RWPE1 (cell line): ENCODE results near the gene RNPEPL1.

Source experiments
- CTCF ChIA-PET: fragments of 350-600 bp; sonication (Branson Sonifier 250); formaldehyde crosslinking; extraction: SDS; loops from one replicate; lab custom pipeline; 2021; lab: Yijun Ruan, JAX
- POLR2A ChIA-PET: fragments of 400-600 bp; formaldehyde crosslinking; extraction: SDS; loops from one replicate; lab custom pipeline; 2020; ENCODE audit warnings: antibody characterized with exemption; ENCODE audit not compliant: low non-redundant PET; lab: Yijun Ruan, JAX
- DNase-seq: peaks from one replicate; pipeline ENCODE4 v3.0.0; 2012; ENCODE audit warnings: low spot score
- H3K27ac ChIP-seq: fragments of 450-650 bp; 2 replicates; pipeline ENCODE4 v1.5.1; 2017
- TF ChIP-seq, protein P1 (sequence below): fragments of 450-650 bp; conservative IDR thresholded peaks from 2 replicates; pipeline ENCODE4 v1.5.1; 2017; ENCODE audit warnings: low read depth, mild to moderate bottlenecking

The RNPEPL1 gene

DNA sequence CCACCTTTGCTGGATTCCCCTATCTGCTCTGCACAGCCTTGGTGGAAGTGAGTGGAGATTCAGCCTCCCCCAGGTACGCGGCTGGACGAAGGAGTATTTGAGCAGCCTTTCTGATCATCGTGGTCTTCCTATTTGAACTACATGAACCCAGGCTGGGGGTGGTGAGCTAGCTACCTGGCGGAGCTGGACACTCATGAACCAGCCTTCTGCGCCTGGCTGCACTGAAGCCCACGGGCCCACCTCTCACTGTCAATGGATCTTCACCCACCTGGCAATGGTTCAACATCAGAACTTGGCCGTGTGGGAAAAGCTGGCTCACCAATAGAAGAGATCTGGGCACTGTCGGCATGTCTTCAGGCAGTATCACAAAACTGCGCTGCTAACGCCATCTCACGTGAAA, 45.9 kb upstream of the RNPEPL1 start:
- CTCF ChIA-PET, result interaction anchor here (0.7 kb wide), 1 partner anchor 198 kb away, joined by 3 read pairs; no protein-coding TSS in a partner anchor
- TF ChIP-seq, protein P1, sequence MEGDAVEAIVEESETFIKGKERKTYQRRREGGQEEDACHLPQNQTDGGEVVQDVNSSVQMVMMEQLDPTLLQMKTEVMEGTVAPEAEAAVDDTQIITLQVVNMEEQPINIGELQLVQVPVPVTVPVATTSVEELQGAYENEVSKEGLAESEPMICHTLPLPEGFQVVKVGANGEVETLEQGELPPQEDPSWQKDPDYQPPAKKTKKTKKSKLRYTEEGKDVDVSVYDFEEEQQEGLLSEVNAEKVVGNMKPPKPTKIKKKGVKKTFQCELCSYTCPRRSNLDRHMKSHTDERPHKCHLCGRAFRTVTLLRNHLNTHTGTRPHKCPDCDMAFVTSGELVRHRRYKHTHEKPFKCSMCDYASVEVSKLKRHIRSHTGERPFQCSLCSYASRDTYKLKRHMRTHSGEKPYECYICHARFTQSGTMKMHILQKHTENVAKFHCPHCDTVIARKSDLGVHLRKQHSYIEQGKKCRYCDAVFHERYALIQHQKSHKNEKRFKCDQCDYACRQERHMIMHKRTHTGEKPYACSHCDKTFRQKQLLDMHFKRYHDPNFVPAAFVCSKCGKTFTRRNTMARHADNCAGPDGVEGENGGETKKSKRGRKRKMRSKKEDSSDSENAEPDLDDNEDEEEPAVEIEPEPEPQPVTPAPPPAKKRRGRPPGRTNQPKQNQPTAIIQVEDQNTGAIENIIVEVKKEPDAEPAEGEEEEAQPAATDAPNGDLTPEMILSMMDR, result no peak
- POLR2A ChIA-PET, result no interaction called here
- DNase-seq, result no peak
- H3K27ac ChIP-seq, result no peak overlapping the region

DNA sequence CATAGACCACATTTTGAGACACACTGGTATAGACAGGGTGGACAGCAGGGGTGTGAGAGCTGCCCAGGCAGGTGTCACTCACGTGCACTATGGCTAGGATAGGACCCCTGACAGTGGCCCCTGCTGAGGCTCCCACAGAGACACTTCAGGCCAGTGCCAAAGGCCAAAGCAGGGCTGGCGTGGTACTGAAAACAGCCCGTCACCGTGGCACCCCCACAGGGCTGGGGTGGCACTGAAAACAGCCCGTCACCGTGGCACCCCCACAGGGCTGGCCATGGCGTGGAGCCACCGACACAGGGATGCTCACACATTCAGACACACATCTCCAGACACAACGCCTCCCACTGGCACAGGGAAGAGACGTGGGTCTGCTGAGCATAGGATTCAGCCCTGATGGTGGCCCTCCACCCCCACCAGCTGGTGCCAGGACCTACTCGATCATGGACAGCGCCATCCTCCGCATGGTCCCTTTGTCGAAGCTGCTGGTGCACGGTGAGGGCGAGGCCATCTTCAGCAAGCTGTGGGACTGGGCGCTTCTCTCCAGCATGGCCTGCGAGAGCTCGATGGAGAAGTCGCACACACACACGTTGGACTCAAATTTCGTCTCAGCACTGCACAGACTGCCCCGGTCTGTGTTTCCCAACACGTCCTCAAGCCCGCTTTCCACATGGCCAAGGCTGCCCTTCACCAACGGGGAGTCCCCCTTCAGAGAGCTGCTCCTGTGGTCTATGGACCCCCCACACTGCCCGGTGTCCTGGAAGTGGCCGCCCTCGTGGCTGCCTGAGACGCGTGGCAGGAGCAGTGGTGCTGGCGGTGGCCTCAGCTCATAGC, 44.6 kb upstream of the RNPEPL1 start:
- DNase-seq, result no peak
- POLR2A ChIA-PET, result no interaction called here
- H3K27ac ChIP-seq, result no peak overlapping the region
- TF ChIP-seq, protein P1, result no peak
- CTCF ChIA-PET, result no interaction called here

DNA sequence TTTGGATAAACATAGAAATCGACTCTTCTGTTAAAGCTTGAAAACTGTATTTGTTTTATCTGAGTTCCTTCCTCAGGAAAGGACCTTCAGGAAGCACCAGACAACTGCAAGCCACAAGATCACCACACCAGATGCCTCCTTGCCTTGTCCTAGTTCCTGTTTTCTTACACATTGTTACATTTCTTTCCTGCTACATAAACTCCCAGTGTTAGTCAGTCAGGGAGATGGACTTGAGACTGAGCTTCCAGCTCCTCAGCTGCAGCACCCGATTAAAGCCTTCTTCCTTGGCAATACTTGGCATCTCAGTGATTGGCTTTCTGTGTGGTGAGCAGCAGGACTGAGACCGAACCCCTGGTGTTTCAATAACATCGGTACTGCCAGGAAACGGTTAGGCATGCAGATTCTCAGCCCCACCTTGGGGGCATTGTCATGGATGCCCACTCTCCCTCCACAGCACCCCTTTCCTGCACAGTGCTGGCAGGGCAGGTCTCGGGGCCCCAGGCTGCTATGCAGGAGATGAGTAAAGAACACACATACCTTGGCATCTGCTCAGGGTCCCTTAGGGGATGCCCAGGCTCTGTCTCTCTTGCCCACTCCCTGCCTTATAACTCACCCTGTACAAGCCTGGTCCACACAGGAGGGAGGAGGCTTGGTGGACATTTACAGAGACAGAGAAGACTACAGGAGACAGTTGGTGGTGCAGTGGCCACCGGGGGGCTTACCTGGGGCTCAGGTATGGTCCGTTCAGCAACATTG, 43.1 kb upstream of the RNPEPL1 start:
- POLR2A ChIA-PET, result no interaction called here
- CTCF ChIA-PET, result no interaction called here
- H3K27ac ChIP-seq, result no peak overlapping the region
- no peak for DNase-seq
- TF ChIP-seq, protein P1, result no peak

DNA sequence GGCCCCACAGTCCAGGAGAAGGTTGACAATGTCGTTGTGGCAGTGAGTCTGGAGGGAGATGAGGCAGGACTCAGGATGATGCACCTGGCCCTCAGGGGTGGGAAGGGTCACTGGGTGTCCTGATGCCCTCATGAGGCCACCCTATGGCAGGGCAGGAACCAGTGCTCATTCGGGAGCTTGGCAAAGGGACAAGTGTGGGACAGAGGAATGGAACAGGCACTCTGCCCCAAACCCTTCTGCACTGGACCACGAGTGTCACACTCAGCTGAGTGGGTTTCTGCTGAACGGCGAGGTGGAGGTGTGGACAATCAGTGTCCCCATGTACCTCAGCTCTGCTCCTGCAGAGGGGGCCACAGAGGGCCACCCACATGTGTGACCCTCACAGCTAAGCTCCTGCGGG, 42.5 kb upstream of the RNPEPL1 start:
- DNase-seq, result no peak
- CTCF ChIA-PET, result no interaction called here
- POLR2A ChIA-PET, result no interaction called here
- TF ChIP-seq, protein P1, result no peak
- no peak overlapping the region for H3K27ac ChIP-seq

DNA sequence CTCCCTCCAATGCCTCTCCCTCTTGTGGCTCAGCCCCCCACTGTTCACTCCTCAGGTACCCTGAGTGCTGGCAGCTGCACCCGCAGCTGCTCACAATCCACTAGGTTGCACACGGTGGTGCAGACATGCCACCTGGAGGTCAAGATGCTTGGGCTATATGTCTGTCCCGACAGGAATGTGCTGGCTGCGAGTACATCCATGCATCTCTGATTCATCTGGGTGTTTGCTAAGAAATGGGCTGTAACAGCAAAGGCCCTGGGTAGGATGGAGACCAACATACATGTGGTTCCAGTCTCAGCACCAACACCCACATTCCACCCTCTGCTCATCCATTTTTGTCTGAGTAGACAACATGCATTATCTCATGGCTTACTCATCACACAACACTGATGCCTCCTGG, 41.8 kb upstream of the RNPEPL1 start:
- TF ChIP-seq, protein P1, result no peak
- no peak overlapping the region for H3K27ac ChIP-seq
- ChIA-PET CTCF (no interaction called here), POLR2A (no interaction called here)
- no peak for DNase-seq

DNA sequence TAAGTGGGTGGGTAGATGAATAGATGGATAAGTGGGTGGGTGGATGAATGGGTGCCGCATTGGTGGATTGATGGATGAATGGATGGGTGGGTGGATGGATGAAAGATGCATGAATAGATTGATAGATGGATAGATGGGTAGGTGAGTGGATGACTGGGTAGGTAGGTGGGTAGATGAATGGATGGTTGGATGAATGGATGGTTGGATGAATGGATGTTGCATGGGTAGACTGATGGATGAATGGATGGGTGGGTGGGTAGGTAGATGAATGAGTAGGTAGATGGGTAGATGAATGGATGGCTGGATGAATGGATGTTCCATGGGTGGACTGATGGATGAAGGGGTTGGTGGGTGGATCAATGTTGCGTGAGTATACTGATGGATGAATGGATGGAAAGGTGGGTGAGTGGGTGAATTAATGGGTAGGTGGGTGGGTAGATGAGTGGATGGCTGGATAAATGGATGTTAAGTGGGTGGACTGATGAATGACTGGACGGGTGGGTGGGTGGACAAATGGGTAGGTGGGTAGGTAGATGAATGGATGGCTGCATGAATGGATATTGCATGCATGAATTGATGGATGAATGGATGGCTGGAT, 41.0 kb upstream of the RNPEPL1 start:
- DNase-seq, result no peak
- no peak overlapping the region for H3K27ac ChIP-seq
- CTCF ChIA-PET, result no interaction called here
- POLR2A ChIA-PET, result interaction anchor here (0.7 kb wide), 1 partner anchor 33 kb away, joined by 3 read pairs; no protein-coding TSS in a partner anchor
- TF ChIP-seq, protein P1, result no peak
